MM.1S (cell line): ENCODE measurements around the gene CCDC40.

Experiments
- DNase-seq: peaks from one replicate; pipeline ENCODE4 v3.0.0-alpha.2; 2015
- H2AFZ ChIP-seq: fragments of 300-600 bp; sonication (generic); 2 replicates; pipeline ENCODE4 v1.6.0; 2016; ENCODE audit warnings: antibody characterized with exemption, low read length
- H3F3A ChIP-seq: fragments of 300-600 bp; sonication (generic); 2 replicates; pipeline ENCODE4 v1.6.1; 2016; ENCODE audit warnings: mild to moderate bottlenecking, antibody characterized with exemption, low read length, moderate library complexity, mixed read lengths; ENCODE audit not compliant: insufficient read depth
- H3K27ac ChIP-seq: fragments of 300-600 bp; sonication (generic); 2 replicates; pipeline ENCODE4 v1.5.1; 2016; ENCODE audit warnings: mild to moderate bottlenecking, low read length
- H3K27me3 ChIP-seq: fragments of 300-600 bp; sonication (generic); replicated peaks from 2 replicates; pipeline ENCODE4 v1.6.0; 2016; ENCODE audit warnings: low read length; ENCODE audit not compliant: insufficient read depth
- H3K36me3 ChIP-seq: fragments of 300-600 bp; sonication (generic); replicated peaks from 2 replicates; pipeline ENCODE4 v1.6.1; 2016; ENCODE audit warnings: mild to moderate bottlenecking, low read length, mixed read lengths; ENCODE audit not compliant: insufficient read depth
- H3K4me1 ChIP-seq: fragments of 300-600 bp; sonication (generic); 2 replicates; pipeline ENCODE4 v1.6.1; 2016; ENCODE audit warnings: low read length, mixed read lengths
- H3K4me2 ChIP-seq: fragments of 300-600 bp; sonication (generic); 2 replicates; pipeline ENCODE4 v1.6.0; 2016; ENCODE audit warnings: low read depth, low read length
- H3K4me3 ChIP-seq: fragments of 300-600 bp; sonication (generic); 2 replicates; pipeline ENCODE4 v1.5.1; 2016; ENCODE audit warnings: low read length, mixed read lengths
- H3K79me2 ChIP-seq: fragments of 300-600 bp; sonication (generic); 2 replicates; pipeline ENCODE4 v1.6.1; 2016; ENCODE audit warnings: mixed run types, low read length, mixed read lengths
- H3K9ac ChIP-seq: fragments of 300-600 bp; sonication (generic); 2 replicates; pipeline ENCODE4 v1.6.1; 2016; ENCODE audit warnings: low read length, mixed read lengths
- H3K9me2 ChIP-seq: fragments of 300-600 bp; sonication (generic); replicated peaks from 2 replicates; pipeline ENCODE4 v1.6.1; 2016; ENCODE audit warnings: mild to moderate bottlenecking, low read length, mixed read lengths; ENCODE audit not compliant: insufficient read depth
- H3K9me3 ChIP-seq: fragments of 300-600 bp; sonication (generic); replicated peaks from 2 replicates; pipeline ENCODE4 v1.6.1; 2016; ENCODE audit warnings: mild to moderate bottlenecking, low read length, mixed read lengths; ENCODE audit not compliant: insufficient read depth
- H4K20me1 ChIP-seq: fragments of 300-600 bp; sonication (generic); 2 replicates; pipeline ENCODE4 v1.6.1; 2016; ENCODE audit warnings: mild to moderate bottlenecking, low read length, moderate library complexity, mixed read lengths; ENCODE audit not compliant: insufficient read depth
- EZH2 ChIP-seq: fragments of 300-600 bp; sonication (generic); optimal IDR thresholded peaks from 2 replicates; pipeline ENCODE3; 2017; ENCODE audit warnings: low read depth, mild to moderate bottlenecking, antibody characterized with exemption, low read length, mixed read lengths
- EZH2phosphoT487 ChIP-seq: fragments of 300-600 bp; sonication (generic); IDR thresholded peaks from 2 replicates; pipeline ENCODE4 v1.6.1; 2018; ENCODE audit warnings: antibody characterized with exemption, low read length
- TF ChIP-seq, protein P1 (sequence below): fragments of 300-600 bp; sonication (generic); IDR thresholded peaks from 2 replicates; pipeline ENCODE4 v1.5.1; 2016; ENCODE audit warnings: antibody characterized with exemption, low read length, mixed read lengths

CCDC40 gene

DNA sequence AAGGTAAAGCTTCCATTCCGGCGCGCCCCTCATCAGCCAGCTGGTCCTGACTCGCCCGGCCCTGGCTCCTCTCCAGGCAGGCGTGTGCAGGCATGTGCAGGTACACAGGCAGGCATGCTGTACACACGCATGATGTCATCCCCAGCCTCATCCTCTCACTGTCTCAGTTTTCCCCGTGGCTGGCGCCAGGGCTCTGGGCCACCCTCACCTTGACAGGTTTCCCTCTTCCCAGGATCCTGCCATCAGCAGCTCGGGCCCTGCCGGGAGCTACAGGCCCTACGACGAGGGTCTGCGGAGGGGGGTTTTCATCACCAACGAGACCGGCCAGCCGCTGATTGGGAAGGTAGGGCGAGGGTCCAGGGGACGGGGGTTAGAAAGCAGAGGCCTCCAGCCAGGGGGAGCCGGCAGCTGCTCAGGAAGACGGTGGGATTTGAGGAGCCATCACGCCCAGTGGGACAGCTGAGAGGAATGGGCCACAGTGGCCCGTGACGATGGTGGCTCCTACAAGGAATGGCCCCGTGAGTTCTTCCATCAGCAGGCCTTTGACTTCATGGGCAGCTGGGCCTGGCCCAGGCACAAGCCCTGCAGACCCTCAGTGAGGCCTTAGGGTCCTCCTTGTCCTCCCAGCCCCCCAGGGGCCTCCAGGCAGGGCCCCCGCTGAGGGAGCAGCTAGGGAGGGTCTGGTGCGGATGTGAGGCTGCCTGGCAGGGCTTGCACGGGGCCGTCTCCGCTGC, 73.4 kb downstream of the CCDC40 start:
- no peak for DNase-seq
- H3K9me3 ChIP-seq: no peaks in the 10 kb centered on the region
- H3K9ac ChIP-seq: no peak overlapping the region
- TF ChIP-seq, protein P1, sequence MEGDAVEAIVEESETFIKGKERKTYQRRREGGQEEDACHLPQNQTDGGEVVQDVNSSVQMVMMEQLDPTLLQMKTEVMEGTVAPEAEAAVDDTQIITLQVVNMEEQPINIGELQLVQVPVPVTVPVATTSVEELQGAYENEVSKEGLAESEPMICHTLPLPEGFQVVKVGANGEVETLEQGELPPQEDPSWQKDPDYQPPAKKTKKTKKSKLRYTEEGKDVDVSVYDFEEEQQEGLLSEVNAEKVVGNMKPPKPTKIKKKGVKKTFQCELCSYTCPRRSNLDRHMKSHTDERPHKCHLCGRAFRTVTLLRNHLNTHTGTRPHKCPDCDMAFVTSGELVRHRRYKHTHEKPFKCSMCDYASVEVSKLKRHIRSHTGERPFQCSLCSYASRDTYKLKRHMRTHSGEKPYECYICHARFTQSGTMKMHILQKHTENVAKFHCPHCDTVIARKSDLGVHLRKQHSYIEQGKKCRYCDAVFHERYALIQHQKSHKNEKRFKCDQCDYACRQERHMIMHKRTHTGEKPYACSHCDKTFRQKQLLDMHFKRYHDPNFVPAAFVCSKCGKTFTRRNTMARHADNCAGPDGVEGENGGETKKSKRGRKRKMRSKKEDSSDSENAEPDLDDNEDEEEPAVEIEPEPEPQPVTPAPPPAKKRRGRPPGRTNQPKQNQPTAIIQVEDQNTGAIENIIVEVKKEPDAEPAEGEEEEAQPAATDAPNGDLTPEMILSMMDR: no peak
- TF ChIP-seq EZH2phosphoT487: no peak
- no peak for TF ChIP-seq EZH2
- no peaks in the 10 kb centered on the region for H3K79me2 ChIP-seq
- H3K4me1 ChIP-seq: no peaks in the 10 kb centered on the region
- no peak overlapping the region for H3K27ac ChIP-seq
- no peaks in the 10 kb centered on the region for H4K20me1 ChIP-seq
- no peak overlapping the region for H3K4me3 ChIP-seq
- H3K9me2 ChIP-seq: no peaks in the 10 kb centered on the region
- H3F3A ChIP-seq: no peaks in the 10 kb centered on the region
- peaks cover 93% of the 10 kb centered on the region for H3K27me3 ChIP-seq
- no peak overlapping the region for H3K4me2 ChIP-seq
- no peaks in the 10 kb centered on the region for H3K36me3 ChIP-seq
- H2AFZ ChIP-seq: no peak overlapping the region

DNA sequence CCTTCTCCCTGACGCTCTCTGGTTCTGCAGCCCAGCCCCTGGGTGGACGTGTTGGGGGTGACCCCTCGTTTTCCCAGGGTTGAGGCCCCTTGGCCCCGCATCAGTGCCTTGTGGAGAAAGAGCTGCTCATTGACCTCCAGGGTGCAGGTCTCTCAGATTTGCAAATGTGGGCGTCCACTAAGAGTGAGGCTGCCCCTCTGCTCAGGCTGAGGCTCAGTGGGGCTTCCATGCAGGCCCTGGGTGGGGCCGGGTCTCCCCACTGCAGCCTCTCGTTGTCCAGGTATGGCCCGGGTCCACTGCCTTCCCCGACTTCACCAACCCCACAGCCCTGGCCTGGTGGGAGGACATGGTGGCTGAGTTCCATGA, 74.0 kb downstream of the CCDC40 start:
- DNase-seq: no peak

DNA sequence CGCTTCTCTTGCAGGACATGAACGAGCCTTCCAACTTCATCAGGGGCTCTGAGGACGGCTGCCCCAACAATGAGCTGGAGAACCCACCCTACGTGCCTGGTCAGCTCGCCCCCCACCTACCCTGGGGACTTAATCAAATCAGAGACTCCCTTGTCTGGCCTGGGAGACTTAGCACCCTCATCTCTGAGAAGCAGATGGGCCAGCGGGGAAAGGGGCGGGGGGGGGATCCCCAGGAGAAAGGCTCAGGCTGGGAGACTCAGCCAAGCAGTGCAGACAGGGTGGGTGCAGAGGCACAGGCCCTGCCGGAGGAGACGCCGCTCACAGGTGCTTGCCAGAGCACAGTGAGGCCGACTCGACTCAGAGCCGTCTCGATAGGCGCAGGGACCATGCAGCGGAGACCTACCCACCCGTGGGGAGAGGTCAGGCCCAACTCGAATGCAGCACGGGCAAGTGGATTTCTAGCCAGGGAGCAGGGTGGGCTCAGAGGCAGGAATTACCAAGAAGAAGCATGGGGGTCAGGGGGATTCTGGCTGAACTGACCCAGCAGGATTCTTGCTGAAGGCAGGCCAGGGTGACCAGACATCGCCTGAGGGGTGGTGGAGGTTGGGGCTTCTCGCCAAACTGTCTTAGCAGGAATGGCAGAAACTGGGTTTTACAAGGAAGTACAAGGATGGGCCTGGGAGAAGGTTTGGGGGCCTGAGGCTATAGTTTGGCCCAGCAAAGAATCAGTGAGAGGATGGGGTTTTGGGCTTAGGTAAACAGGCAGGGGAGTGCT, 74.7 kb downstream of the CCDC40 start:
- no peak for DNase-seq
- Histone ChIP-seq H3K4me2 (no peak overlapping the region), H3K27ac (no peak overlapping the region)

More for the DNA sequence above, 74.0 kb downstream of the CCDC40 start:
- no peaks in the 10 kb centered on the region for H3K9me3 ChIP-seq
- H3K4me2 ChIP-seq: no peak overlapping the region
- H3K36me3 ChIP-seq: no peaks in the 10 kb centered on the region
- no peaks in the 10 kb centered on the region for H3K4me1 ChIP-seq
- H3K79me2 ChIP-seq: no peaks in the 10 kb centered on the region
- peaks cover 97% of the 10 kb centered on the region for H3K27me3 ChIP-seq
- no peaks in the 10 kb centered on the region for H3F3A ChIP-seq
- no peaks in the 10 kb centered on the region for H4K20me1 ChIP-seq
- H3K9me2 ChIP-seq: no peaks in the 10 kb centered on the region
- no peak overlapping the region for H2AFZ ChIP-seq
- no peak overlapping the region for H3K9ac ChIP-seq
- TF ChIP-seq EZH2: no peak
- no peak for TF ChIP-seq EZH2phosphoT487
- TF ChIP-seq, protein P1: no peak
- H3K27ac ChIP-seq: no peak overlapping the region
- no peak overlapping the region for H3K4me3 ChIP-seq

More for the DNA sequence above, 74.7 kb downstream of the CCDC40 start:
- H3K4me1 ChIP-seq: no peaks in the 10 kb centered on the region
- no peaks in the 10 kb centered on the region for H3K9me2 ChIP-seq
- no peak overlapping the region for H3K9ac ChIP-seq
- TF ChIP-seq EZH2phosphoT487 (no peak), EZH2 (no peak)
- TF ChIP-seq, protein P1: no peak
- peaks cover 97% of the 10 kb centered on the region for H3K27me3 ChIP-seq
- no peaks in the 10 kb centered on the region for H4K20me1 ChIP-seq
- no peak overlapping the region for H3K4me3 ChIP-seq
- no peaks in the 10 kb centered on the region for H3K9me3 ChIP-seq
- H3F3A ChIP-seq: no peaks in the 10 kb centered on the region
- no peaks in the 10 kb centered on the region for H3K79me2 ChIP-seq
- H2AFZ ChIP-seq: no peak overlapping the region
- H3K36me3 ChIP-seq: no peaks in the 10 kb centered on the region
